Effector memory CD8-positive, alpha-beta T cell (primary cell): ENCODE measurements around the gene PDX1.

Experiments used
- ATAC-seq: fragments of 150-1000 bp; cut with Tn5 transposase; replicated peaks from 2 replicates; pipeline ENCODE4 v1.10.0; 2021; ENCODE audit warnings: mild to moderate bottlenecking, moderate library complexity
- DNase-seq, 3 experiments: peaks; one replicate each; pipeline ENCODE4 v3.0.0; 2021
- H3K27ac Mint-ChIP-seq, 2 donors: one replicate each; pipeline ENCODE4 v1.8.0; 2022; ENCODE audit warnings: mild to moderate bottlenecking in 2 of 2, mixed read lengths in 2 of 2, moderate library complexity in 2 of 2
- H3K27me3 Mint-ChIP-seq, 2 donors: one replicate each; pipeline ENCODE4 v1.8.0; 2022; ENCODE audit warnings: mixed read lengths in 2 of 2
- H3K36me3 Mint-ChIP-seq: one replicate; pipeline ENCODE4 v1.8.0; 2022; ENCODE audit warnings: mild to moderate bottlenecking, moderate library complexity, mixed read lengths; ENCODE audit not compliant: insufficient read depth
- H3K4me1 Mint-ChIP-seq, 2 donors: one replicate each; pipeline ENCODE4 v1.8.0; 2022; ENCODE audit warnings: low read depth in 2 of 2, mixed read lengths in 2 of 2
- H3K4me3 Mint-ChIP-seq, 2 donors: one replicate each; pipeline ENCODE4 v1.8.0; 2022; ENCODE audit warnings: mild to moderate bottlenecking in 2 of 2, mixed read lengths in 2 of 2, moderate library complexity in 2 of 2
- H3K9me3 Mint-ChIP-seq, 2 donors: one replicate each; pipeline ENCODE4 v1.8.0; 2022; ENCODE audit warnings: mixed read lengths in 2 of 2

PDX1 gene

DNA sequence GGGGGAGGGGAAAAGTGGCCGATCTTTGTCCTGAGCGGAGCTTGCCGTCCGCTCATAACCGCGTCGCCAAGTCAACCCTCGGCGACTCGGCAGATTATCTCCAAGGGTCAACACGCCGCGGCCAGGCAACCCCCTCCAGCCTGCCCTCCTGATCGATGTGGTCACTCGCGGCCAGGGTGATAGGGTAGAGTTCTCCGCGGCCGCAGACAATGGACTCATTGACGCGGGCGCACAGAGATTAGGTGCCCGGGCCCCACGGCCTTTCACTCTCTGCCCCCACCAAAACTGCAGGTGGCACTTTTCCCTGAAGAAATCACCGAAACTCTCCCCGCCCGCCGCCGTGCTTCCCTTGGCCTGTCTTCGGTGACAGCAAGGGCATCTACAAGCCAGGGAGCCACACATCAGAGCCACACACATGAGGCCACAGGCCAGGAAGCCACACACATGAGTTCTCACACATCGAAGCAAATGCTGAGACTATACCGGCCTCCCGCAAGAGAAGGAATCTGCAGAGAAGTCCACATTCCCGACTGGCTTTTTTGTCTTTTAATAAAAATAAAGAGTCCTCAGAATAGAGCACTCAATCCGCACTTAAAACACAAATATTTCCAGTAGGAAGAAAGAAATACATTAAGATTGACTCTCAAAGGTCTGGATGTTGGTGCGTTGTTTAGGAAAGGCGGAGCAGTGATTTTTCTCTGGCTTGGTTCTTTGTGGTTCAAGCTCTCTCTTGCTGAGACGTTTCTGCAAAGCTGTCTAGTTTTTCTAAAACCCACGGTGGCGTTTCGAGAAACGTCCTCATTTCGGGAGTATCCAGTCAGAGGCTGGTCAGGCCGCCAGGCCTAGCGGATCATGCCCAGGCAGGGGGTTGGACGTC is 1.5 kb upstream of the PDX1 start:
- peak overlapping the region; percentile 57 to 62 for H3K4me3 Mint-ChIP-seq
- H3K9me3 Mint-ChIP-seq: no peaks in the 10 kb centered on the region
- no peak for ATAC-seq
- peaks cover 10 to 27% of the 10 kb centered on the region in 2 donors for H3K4me1 Mint-ChIP-seq
- no peak overlapping the region for H3K27ac Mint-ChIP-seq
- peaks cover 4% of the 10 kb centered on the region for H3K36me3 Mint-ChIP-seq
- DNase-seq: no peak
- H3K27me3 Mint-ChIP-seq: peaks cover 76 to 97% of the 10 kb centered on the region in 2 donors

GRCh38 chr13:27918918-27919658 is 712 bp upstream of the PDX1 start:
- DNase-seq (no peak), ATAC-seq (no peak)
- Mint-ChIP-seq H3K36me3 (peaks cover 4% of the 10 kb centered on the region), H3K4me3 (no peak overlapping the region), H3K27ac (no peak overlapping the region), H3K4me1 (peaks cover 10 to 33% of the 10 kb centered on the region in 2 donors), H3K27me3 (peaks cover 78 to 97% of the 10 kb centered on the region in 2 donors), H3K9me3 (no peaks in the 10 kb centered on the region)

- Mint-ChIP-seq H3K4me3 (no peak overlapping the region), H3K4me1 (peaks cover 10 to 33% of the 10 kb centered on the region in 2 donors), H3K9me3 (no peaks in the 10 kb centered on the region), H3K27me3 (peaks cover 77 to 97% of the 10 kb centered on the region in 2 donors), H3K27ac (no peak overlapping the region), H3K36me3 (peaks cover 4% of the 10 kb centered on the region)
- ATAC-seq (no peak), DNase-seq (no peak)
These were observed 204 bp upstream of the PDX1 start for GRCh38 chr13:27919659-27919933.

DNA sequence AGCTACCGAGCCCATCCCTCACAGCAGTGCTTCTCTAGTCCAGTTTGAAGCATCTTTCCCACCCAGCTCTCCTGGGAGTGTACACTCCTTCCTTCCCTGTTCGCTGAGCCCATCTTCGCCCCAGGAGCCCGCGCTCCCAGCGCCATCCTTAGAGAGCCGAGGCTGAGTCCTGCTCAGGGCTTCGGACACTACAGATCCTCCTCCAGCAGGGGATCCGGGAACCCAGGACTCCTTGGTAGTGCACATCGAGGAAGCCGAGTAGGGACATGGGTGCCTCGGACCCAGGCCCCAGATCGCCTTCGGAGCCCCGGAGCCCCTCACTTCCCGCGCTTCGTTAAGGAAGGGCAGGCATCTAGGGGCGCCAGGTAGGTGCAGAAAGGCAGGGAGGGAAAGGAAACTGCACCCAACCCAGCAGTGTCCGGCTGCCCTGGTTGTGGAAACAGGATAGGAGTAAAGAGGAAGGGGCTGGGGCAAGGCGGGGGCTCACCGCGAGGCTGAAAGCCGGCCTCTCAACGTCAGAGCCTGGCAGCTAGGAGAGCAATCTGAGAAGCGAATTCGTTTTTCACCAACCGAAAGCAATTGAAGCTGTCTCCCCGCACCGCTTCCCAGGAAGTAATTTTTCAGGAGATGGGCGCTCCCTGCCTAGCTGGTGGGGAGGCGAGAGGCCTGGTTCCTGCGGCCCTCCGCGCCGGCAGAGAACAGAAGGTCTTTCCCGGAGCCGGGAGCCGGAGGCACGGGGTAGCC is 1.0 kb downstream of the PDX1 start:
- Mint-ChIP-seq H3K27ac (no peak overlapping the region), H3K4me3 (peak overlapping the region; percentile 69 to 80), H3K36me3 (peaks cover 4% of the 10 kb centered on the region), H3K27me3 (peaks cover 76 to 96% of the 10 kb centered on the region in 2 donors), H3K4me1 (peaks cover 14 to 31% of the 10 kb centered on the region in 2 donors), H3K9me3 (no peaks in the 10 kb centered on the region)
- ATAC-seq (no peak), DNase-seq (no peak)

- Mint-ChIP-seq H3K4me3 (peak overlapping the region; percentile 45 to 80), H3K9me3 (no peaks in the 10 kb centered on the region), H3K27ac (no peak overlapping the region), H3K4me1 (peaks cover 15 to 30% of the 10 kb centered on the region in 2 donors), H3K36me3 (peaks cover 4% of the 10 kb centered on the region), H3K27me3 (peaks cover 79 to 96% of the 10 kb centered on the region in 2 donors)
- DNase-seq (no peak), ATAC-seq (peak; percentile 29)
These were observed 1.7 kb downstream of the PDX1 start for GRCh38 chr13:27921421-27921960.

- H3K9me3 Mint-ChIP-seq: no peaks in the 10 kb centered on the region
- ATAC-seq (no peak), DNase-seq (no peak)
- H3K36me3 Mint-ChIP-seq: peaks cover 4% of the 10 kb centered on the region
- H3K4me3 Mint-ChIP-seq: peak overlapping the region; percentile 45 to 80
- no peak overlapping the region for H3K27ac Mint-ChIP-seq
- peaks cover 19 to 33% of the 10 kb centered on the region in 2 donors for H3K4me1 Mint-ChIP-seq
- H3K27me3 Mint-ChIP-seq: peaks cover 79 to 96% of the 10 kb centered on the region in 2 donors
These were observed 2.4 kb downstream of the PDX1 start for GRCh38 chr13:27921961-27922882.

GRCh38 chr13:27922883-27923612 is 3.2 kb downstream of the PDX1 start:
- Mint-ChIP-seq H3K4me1 (peaks cover 18 to 34% of the 10 kb centered on the region in 2 donors), H3K27ac (no peak overlapping the region), H3K36me3 (peaks cover 4% of the 10 kb centered on the region), H3K9me3 (no peaks in the 10 kb centered on the region), H3K27me3 (peaks cover 79 to 96% of the 10 kb centered on the region in 2 donors), H3K4me3 (peak overlapping the region in 1 of 2 donors; percentile 8)
- DNase-seq (no peak), ATAC-seq (no peak)

DNA sequence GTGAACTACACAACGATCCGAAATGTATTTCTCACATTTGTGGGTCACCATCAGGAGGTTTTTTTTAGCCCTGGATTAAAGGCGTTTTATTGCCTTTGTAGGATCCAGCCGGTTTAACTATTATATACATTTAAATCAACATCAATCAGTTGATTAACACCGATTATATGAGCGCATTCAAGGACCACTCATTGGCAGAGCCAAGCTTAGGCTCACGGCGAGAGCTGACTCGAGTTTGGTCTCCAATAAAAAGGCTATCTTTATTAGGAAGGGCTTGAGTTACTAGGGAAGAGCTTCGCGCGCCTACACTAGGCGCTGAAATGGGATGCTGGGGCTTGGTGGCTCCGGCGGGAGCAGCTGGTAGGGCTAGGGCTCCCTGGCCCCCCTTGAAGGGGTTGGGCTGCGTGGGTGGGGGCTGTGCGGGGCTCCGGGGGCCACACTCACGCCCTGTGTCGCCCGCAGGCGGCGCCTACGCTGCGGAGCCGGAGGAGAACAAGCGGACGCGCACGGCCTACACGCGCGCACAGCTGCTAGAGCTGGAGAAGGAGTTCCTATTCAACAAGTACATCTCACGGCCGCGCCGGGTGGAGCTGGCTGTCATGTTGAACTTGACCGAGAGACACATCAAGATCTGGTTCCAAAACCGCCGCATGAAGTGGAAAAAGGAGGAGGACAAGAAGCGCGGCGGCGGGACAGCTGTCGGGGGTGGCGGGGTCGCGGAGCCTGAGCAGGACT is 4.2 kb downstream of the PDX1 start:
- H3K9me3 Mint-ChIP-seq: no peaks in the 10 kb centered on the region
- peaks cover 79 to 96% of the 10 kb centered on the region in 2 donors for H3K27me3 Mint-ChIP-seq
- peaks cover 18 to 29% of the 10 kb centered on the region in 2 donors for H3K4me1 Mint-ChIP-seq
- no peak for DNase-seq
- peaks cover 4% of the 10 kb centered on the region for H3K36me3 Mint-ChIP-seq
- H3K4me3 Mint-ChIP-seq: no peak overlapping the region
- ATAC-seq: no peak
- H3K27ac Mint-ChIP-seq: no peak overlapping the region

GRCh38 chr13:27924529-27925141 is 4.8 kb downstream of the PDX1 start:
- Mint-ChIP-seq H3K36me3 (peaks cover 4% of the 10 kb centered on the region), H3K27ac (no peak overlapping the region), H3K27me3 (peaks cover 79 to 96% of the 10 kb centered on the region in 2 donors), H3K9me3 (no peaks in the 10 kb centered on the region), H3K4me3 (no peak overlapping the region), H3K4me1 (peaks cover 18 to 29% of the 10 kb centered on the region in 2 donors)
- no peak for DNase-seq
- no peak for ATAC-seq

- H3K27me3 Mint-ChIP-seq: peaks cover 85 to 96% of the 10 kb centered on the region in 2 donors
- H3K27ac Mint-ChIP-seq: no peak overlapping the region
- H3K9me3 Mint-ChIP-seq: no peaks in the 10 kb centered on the region
These were observed 5.6 kb downstream of the PDX1 start for GRCh38 chr13:27925220-27925991.

More at GRCh38 chr13:27925220-27925991, 5.6 kb downstream of the PDX1 start:
- H3K4me3 Mint-ChIP-seq: no peak overlapping the region
- H3K36me3 Mint-ChIP-seq: peaks cover 4% of the 10 kb centered on the region
- H3K4me1 Mint-ChIP-seq: peaks cover 18 to 29% of the 10 kb centered on the region in 2 donors
- DNase-seq: no peak
- ATAC-seq: no peak
